Glomerular endothelial cell (primary cell): ENCODE data around the gene SLC30A3. TPM values are rescaled to one million over a fixed set of nuclear protein-coding genes. Genes with fewer than 3 reads are reported as not detected.

Experiments
- DNase-seq: peaks from one replicate; pipeline ENCODE4 v3.0.0-alpha.2; 2011; ENCODE audit warnings: low read depth, low spot score; ENCODE audit errors: extremely low read depth
- total RNA-seq: library from RNA; depleted of rRNA; stranded (reverse); fragments of >200 nt; gene quantifications from 2 replicates; pipeline ENCODE4 v1.2.3, GENCODE V29; 2015

Gene SLC30A3
- total RNA-seq, 1 donor from 2014 or later, result 5.9 TPM

GRCh38 chr2:27261926-27262298, 935 bp downstream of the SLC30A3 start:
- DNase-seq, result no peak

- no peak for DNase-seq
These were observed 1.5 kb downstream of the SLC30A3 start for GRCh38 chr2:27261241-27261925.

GRCh38 chr2:27258051-27258450, 4.8 kb downstream of the SLC30A3 start:
- no peak for DNase-seq

GRCh38 chr2:27256855-27257454, 5.9 kb downstream of the SLC30A3 start:
- no peak for DNase-seq

GRCh38 chr2:27255660-27256059, 7.2 kb downstream of the SLC30A3 start:
- DNase-seq, result no peak

GRCh38 chr2:27255187-27255586, 7.7 kb downstream of the SLC30A3 start:
- no peak for DNase-seq

- no peak for DNase-seq
These were observed 11.1 kb downstream of the SLC30A3 start for GRCh38 chr2:27251766-27252165.

GRCh38 chr2:27250652-27251379, 12.0 kb downstream of the SLC30A3 start:
- no peak for DNase-seq

- DNase-seq, result no peak
These were observed 12.8 kb downstream of the SLC30A3 start for GRCh38 chr2:27249891-27250651.

GRCh38 chr2:27249159-27249890, 13.5 kb downstream of the SLC30A3 start:
- DNase-seq, result no peak

GRCh38 chr2:27247893-27248292, 15.0 kb downstream of the SLC30A3 start:
- no peak for DNase-seq

- no peak for DNase-seq
These were observed 17.2 kb downstream of the SLC30A3 start for GRCh38 chr2:27245626-27246025.

- no peak for DNase-seq
These were observed 17.7 kb downstream of the SLC30A3 start for GRCh38 chr2:27245116-27245515.

- no peak for DNase-seq
These were observed 19.3 kb downstream of the SLC30A3 start for GRCh38 chr2:27243391-27244130.

- no peak for DNase-seq
These were observed 20.3 kb downstream of the SLC30A3 start for GRCh38 chr2:27242614-27242951.

- DNase-seq, result no peak
These were observed 20.9 kb downstream of the SLC30A3 start for GRCh38 chr2:27241761-27242613.

- DNase-seq, result no peak
These were observed 22.4 kb downstream of the SLC30A3 start for GRCh38 chr2:27240406-27240805.

- no peak for DNase-seq
These were observed 23.9 kb downstream of the SLC30A3 start for GRCh38 chr2:27238976-27239375.

- no peak for DNase-seq
These were observed 25.4 kb downstream of the SLC30A3 start for GRCh38 chr2:27237341-27237945.
